Sciatic nerve (tissue), 2 donors: ENCODE measurements around the gene PIGW. TPM values are rescaled to one million over a fixed set of nuclear protein-coding genes. Genes with fewer than 3 reads are reported as not detected.

Experiments used
- ATAC-seq: fragments of 200-7000 bp; cut with Tn5 transposase; one replicate; pipeline ENCODE4 v1.9.1; 2020; ENCODE audit warnings: mild to moderate bottlenecking, moderate library complexity
- DNase-seq: peaks from one replicate; pipeline ENCODE4 v3.0.0-alpha.2; 2020; ENCODE audit warnings: low spot score
- intact Hi-C: fragments of 100-400 bp; cut with DNase I; formaldehyde crosslinking; loops from one replicate; pipeline ENCODE4 v1.14.2; 2022
- total RNA-seq: library from RNA; stranded (reverse); fragmentation: NEBNext Ultra II Directional; extraction: Animal tissue kit (Norgen Biotek cat#: 25700); gene quantifications from one replicate; pipeline ENCODE4 v1.2.1, GENCODE V29; 2021
- donor health status: DM: no; HTN: no; CAD: no.
- donor health status: DM: no; HTN: no; CAD: no.

The PIGW gene, protein sequence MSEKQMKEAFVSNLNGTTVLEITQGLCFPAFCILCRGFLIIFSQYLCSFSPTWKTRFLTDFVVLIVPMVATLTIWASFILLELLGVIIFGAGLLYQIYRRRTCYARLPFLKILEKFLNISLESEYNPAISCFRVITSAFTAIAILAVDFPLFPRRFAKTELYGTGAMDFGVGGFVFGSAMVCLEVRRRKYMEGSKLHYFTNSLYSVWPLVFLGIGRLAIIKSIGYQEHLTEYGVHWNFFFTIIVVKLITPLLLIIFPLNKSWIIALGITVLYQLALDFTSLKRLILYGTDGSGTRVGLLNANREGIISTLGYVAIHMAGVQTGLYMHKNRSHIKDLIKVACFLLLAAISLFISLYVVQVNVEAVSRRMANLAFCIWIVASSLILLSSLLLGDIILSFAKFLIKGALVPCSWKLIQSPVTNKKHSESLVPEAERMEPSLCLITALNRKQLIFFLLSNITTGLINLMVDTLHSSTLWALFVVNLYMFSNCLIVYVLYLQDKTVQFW
- total RNA-seq: 3.2 TPM

GRCh38 chr17:36534840-36535668, at the start of gene PIGW, which contains the start of gene MYO19:
Gene PIGW (plus strand): TSS chr17:36534987. CDS start chr17:36537102, 2,115 bp downstream.
Gene MYO19 (minus strand): TSS chr17:36534868. CDS start chr17:36532538, 2,330 bp downstream.
- intact Hi-C loops: no loop called here
- DNase-seq: peak; percentile 92
- ATAC-seq: peak; percentile 95

DNA sequence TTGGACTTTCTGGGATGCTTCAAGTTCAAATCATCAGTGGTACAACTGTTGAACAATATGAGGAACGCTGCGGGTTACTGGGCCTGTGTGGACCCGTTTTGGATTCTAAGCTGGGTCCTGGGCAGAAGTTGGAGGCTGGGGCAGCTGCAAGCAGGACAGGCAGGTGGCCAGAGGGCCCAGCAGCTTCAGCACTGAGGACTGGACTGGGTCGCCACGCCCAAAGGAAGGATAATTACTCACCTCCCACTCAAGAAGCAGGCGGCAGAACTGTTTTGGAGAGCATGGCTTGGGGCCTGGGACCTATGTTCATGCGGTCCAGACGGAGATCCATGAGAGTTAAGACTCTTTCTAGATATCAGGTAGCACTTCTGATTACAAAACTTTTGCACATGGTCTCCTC, 49.8 kb upstream of the PIGW start:
- no peak for DNase-seq
- no peak for ATAC-seq
- intact Hi-C loops: loop anchor here (10.0 kb wide), 1 partner anchor 520 kb away; no protein-coding TSS in a partner anchor

DNA sequence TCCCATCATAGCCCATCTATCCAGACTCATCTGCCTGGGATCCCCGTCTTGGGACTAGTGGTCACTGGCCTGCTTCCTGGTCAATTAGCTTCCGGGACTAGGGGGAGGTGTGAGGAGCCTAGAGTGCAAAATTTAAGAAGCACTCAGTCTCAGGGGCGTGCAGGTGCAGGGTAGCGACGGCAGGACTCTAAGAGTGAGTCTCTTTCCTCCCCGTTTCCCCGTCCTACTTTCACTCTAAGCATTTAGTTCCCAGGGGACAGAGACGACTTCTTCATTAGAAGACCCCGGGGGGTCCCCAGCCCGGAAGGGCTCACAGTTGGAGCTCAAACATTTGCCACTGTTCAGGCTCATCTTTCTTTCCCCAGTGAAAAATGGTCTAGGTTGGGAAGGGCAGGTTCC, 49.0 kb upstream of the PIGW start:
- ATAC-seq: no peak
- no peak for DNase-seq
- intact Hi-C loops: loop anchor here (10.0 kb wide), 1 partner anchor 521 kb away; no protein-coding TSS in a partner anchor

- peak; percentile 97 for ATAC-seq
- peak; percentile 94 for DNase-seq
- intact Hi-C loops: loop anchor here (10.0 kb wide), 1 partner anchor 522 kb away; no protein-coding TSS in a partner anchor
Measured at GRCh38 chr17:36486204-36487194, 48.3 kb upstream of the PIGW start, which contains the start of gene ZNHIT3. Gene ZNHIT3 (plus strand): TSS chr17:36486681. CDS start chr17:36486700, 19 bp downstream.

DNA sequence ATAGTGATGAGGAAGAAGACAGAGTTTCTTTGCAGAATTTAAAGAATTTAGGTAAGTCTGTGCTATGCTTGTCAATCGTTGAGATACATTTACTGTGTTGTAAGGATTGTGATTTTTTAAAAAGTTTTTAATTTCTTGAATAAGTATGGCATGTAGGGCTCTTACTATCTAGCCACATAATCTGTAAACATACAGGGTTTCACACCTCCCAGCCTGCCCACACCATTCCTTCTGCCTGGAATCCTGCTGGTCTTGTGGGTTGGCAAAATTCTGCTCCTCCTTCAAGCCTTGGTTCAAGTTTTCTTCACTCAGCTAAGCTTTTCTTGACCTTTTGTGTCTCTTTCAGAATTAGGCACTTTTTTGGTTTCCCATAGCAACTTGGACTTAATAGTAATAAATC, 40.8 kb upstream of the PIGW start:
- no peak for DNase-seq
- intact Hi-C loops: no loop called here
- ATAC-seq: no peak

DNA sequence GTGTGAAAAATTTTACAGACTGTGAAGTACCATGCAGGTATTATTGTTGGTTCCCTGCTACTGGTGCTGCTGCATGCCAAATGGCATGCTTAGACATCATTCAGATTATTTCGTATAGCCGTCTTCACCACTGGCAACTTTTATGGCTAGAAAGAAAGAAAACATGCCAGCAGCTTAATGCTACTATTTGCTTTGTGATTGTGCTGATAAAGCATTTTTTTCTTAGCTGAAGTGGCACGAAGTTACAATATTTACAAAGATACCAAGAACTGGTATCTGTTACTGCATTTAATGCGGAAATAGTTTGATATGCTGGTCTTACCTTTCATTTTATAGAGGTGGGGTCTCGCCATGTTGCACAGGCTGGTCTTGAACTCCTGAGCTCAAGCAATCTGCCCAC, 40.1 kb upstream of the PIGW start:
- intact Hi-C loops: no loop called here

DNA sequence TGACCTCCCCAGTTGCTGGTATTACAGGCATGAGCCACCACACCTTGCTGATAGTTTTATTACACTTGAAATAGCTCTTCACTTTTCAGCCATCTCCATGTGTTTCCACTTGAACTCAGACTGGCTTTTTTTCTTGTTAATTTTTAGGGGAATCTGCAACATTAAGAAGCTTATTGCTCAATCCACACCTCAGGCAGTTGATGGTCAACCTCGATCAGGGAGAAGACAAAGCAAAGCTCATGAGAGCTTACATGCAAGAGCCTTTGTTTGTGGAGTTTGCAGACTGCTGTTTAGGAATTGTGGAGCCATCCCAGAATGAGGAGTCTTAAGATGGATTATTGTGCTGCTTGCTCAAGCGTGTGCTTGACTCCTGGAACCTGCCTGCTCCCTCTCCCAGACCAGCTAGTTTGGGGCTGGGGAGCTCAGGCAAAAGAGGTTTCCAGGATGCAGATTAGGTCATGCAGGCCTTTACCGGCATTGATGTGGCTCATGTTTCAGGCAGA, 39.7 kb upstream of the PIGW start:
- DNase-seq (no peak), ATAC-seq (no peak)
- intact Hi-C loops: no loop called here

More for the DNA sequence above, 40.1 kb upstream of the PIGW start:
- DNase-seq (no peak), ATAC-seq (no peak)

DNA sequence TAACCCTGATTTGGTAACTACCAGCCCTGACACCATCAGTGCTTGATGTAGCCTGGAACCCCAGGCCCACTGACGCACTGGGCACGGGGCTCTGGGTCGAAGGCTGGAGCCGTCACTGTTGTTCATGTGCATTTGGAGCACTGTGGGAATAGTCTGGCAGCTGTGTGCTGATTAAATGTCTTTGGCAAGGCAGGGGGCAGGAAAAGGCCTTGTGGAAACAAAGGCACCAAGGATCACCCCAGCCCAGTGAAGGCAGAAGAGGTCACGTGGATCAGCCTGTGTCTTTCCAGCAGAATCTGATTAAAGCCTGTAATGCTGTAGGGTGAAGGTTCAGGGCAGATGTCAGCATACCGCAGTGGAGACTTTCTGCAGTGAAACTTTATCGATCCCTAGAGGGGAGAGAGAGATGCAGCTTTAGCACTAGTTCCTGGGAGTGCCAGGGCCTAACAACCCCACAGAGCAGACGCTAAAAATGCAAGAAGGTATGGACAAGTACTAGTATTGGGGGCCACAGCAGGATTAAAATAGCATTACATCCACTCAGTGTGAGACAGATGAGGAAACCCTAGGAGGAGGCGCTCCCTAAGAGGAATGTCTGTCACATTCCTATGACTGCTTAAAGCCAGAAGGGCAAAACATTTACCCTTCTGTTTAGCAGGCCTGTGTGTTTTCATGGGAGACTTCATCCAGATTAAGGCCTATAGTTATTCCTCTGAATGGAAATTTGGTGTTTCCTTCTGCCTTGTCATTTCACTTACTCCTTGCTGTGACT, 38.6 kb upstream of the PIGW start:
- ATAC-seq: no peak
- intact Hi-C loops: no loop called here
- DNase-seq: no peak

DNA sequence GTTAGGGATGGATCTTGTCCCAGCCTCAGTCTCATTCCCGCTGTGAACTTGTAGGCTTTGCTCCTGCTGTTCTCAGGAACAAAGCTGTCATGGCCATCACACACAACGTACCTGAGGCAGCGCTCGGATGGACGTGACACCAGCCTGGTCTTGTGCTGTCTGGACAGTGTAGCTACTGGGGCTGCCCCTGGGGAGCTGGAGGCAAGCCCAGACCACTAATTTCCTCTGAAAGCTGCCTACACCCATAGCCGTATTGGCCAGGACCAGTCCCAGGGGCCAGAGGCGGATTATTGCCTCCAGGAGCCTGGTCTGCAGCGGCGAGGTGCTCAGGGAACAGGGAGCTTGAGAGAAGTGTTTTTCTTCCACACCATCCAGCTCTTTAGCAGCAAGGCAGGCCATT, 36.6 kb upstream of the PIGW start:
- DNase-seq: no peak
- ATAC-seq: peak; percentile 9
- intact Hi-C loops: no loop called here

- ATAC-seq: no peak
- intact Hi-C loops: no loop called here
Measured at GRCh38 chr17:36498560-36499300, 36.1 kb upstream of the PIGW start.

GRCh38 chr17:36500745-36501225, 34.0 kb upstream of the PIGW start:
- intact Hi-C loops: no loop called here
- DNase-seq: no peak
- ATAC-seq: no peak

More at GRCh38 chr17:36498560-36499300, 36.1 kb upstream of the PIGW start:
- no peak for DNase-seq

GRCh38 chr17:36501351-36501750, 33.4 kb upstream of the PIGW start:
- ATAC-seq (no peak), DNase-seq (no peak)
- intact Hi-C loops: no loop called here

DNA sequence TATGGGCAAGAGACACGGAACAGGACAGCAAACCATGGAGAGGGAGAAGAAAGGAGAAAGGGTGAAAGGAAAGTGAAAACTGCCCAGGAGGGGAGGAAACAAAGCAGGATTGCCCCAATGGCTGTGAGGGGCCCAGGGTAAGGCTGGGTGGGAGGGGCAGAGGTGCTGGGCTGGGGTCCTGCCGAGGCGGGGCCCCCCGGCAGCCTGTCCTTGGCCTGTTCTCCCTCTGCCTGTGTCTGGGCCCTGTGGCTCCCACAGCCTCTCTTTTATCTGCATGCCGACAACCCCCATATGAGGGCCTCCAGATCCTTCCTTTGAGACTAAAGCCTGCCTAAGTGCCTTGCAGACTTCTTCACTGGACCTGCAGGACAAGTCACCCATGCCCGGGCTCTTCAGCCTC, 32.8 kb upstream of the PIGW start:
- ATAC-seq: no peak
- no peak for DNase-seq
- intact Hi-C loops: no loop called here

DNA sequence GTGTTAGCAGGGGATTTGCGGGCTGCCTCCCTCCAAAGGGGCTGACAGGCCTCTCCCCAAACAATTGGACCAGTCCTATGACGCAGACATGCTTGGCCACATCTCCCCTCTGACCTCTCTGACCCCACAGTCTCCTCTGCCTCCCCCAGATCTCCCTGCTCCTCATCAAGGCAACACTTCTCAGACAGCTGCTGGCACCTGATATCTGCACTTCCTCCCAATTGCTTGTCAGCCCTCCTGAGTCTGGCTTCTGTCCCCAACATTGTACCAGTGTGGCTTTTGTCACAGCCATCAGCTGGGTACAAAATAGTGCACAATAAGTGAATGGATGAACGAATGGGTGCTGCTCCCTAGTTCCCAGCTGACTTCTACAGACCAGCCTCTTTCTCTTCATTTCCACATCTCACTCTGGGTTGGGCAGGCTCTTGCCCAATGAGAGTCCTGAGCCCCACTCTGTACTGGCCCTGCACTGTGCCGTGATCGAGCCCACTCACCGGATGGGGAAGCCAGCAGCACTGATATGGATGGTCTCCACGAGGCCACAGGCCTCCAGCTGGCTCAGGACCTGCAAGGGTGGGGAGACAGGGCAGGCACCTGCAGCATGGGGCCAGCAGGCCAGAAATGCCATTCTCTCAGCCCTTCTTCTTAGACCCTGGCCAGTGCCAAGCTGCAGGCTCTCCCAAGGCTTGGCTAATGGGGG, 31.2 kb upstream of the PIGW start:
- intact Hi-C loops: no loop called here
- ATAC-seq (no peak), DNase-seq (no peak)

DNA sequence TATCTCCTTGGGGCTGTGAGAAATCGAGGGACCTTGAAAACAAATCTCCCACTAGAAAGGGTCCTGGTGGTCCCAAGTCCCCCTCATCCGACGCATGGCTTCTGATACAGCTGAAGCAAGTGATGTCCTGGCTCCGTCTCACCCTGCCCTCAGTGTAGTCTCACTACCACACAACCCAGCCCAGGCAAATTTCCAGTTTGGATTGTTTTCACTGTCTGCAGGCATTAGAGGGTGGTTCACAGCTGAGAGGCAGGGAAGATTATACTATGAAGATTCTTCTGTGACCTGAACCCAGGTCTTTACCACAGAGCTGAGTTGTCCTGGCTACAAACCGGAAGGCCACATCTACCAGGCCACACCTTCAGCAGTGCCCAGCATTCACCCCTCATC, 30.6 kb upstream of the PIGW start:
- DNase-seq (no peak), ATAC-seq (no peak)
- intact Hi-C loops: no loop called here

- DNase-seq: no peak
- no peak for ATAC-seq
- intact Hi-C loops: no loop called here
Measured at GRCh38 chr17:36505171-36505570, 29.6 kb upstream of the PIGW start.
